ENCODE data around the gene ENOX1. TPM values are rescaled to one million over a fixed set of nuclear protein-coding genes. Genes with fewer than 3 reads are reported as not detected.

The ENOX1 gene
- total RNA-seq, 1 donor from 2014 or later = 0.71 TPM

DNA sequence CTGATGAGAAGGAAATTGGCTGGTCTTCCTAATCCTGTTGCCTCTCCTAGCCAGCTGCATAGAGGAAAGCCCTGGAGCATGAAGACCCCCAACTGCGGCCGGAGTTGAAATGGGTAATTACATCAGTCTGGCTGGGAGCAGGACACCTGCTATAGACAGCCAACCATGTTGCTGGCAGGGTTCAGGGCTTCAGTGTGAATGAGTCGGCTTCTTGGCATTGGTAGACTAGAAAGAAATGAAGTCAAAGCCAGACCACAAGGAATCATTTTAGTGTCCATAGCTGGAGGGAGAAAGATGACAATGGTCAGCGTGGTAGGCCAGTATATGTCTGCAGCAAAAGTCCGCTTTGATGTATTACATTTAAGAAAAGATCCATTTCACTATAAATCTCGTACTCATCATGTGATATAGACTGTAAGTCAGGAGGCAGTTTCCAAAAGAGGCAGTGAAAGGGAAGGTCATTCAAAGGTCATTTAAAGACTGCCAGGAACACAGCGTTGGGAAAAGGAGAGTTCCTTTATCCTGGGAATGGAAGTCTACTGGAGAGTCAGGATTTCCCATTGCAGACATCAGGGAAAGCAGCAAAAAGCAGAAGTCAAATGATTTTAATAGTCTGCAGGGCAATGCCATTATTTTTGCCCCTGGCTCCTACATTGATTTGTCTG, 500.7 kb downstream of the ENOX1 start:
- Histone ChIP-seq H3K27me3 (ENCODE audit: control insufficient read depth, insufficient read depth, low read length) (no peaks in the 10 kb centered on the region), H3K36me3 (ENCODE audit: control insufficient read depth, insufficient read depth, low read length) (no peaks in the 10 kb centered on the region), H3K4me3 (ENCODE audit: low read depth, low read length) (no peak overlapping the region)
- TF ChIP-seq, protein P1, sequence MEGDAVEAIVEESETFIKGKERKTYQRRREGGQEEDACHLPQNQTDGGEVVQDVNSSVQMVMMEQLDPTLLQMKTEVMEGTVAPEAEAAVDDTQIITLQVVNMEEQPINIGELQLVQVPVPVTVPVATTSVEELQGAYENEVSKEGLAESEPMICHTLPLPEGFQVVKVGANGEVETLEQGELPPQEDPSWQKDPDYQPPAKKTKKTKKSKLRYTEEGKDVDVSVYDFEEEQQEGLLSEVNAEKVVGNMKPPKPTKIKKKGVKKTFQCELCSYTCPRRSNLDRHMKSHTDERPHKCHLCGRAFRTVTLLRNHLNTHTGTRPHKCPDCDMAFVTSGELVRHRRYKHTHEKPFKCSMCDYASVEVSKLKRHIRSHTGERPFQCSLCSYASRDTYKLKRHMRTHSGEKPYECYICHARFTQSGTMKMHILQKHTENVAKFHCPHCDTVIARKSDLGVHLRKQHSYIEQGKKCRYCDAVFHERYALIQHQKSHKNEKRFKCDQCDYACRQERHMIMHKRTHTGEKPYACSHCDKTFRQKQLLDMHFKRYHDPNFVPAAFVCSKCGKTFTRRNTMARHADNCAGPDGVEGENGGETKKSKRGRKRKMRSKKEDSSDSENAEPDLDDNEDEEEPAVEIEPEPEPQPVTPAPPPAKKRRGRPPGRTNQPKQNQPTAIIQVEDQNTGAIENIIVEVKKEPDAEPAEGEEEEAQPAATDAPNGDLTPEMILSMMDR (IDR thresholded peaks at IDR 0.05; ENCODE audit: insufficient read depth, low read length, poor library complexity, severe bottlenecking) = no peak
- DNase-seq (ENCODE audit: low read depth) = peak; percentile 67

- Histone ChIP-seq H3K27me3 (ENCODE audit: control insufficient read depth, insufficient read depth, low read length) (no peaks in the 10 kb centered on the region), H3K36me3 (ENCODE audit: control insufficient read depth, insufficient read depth, low read length) (no peaks in the 10 kb centered on the region), H3K4me3 (ENCODE audit: low read depth, low read length) (no peak overlapping the region)
- DNase-seq (ENCODE audit: low read depth) = no peak
- TF ChIP-seq, protein P1 (IDR thresholded peaks at IDR 0.05; ENCODE audit: insufficient read depth, low read length, poor library complexity, severe bottlenecking) = no peak
Observed at GRCh38 chr13:43284162-43284561, 502.6 kb downstream of the ENOX1 start.

DNA sequence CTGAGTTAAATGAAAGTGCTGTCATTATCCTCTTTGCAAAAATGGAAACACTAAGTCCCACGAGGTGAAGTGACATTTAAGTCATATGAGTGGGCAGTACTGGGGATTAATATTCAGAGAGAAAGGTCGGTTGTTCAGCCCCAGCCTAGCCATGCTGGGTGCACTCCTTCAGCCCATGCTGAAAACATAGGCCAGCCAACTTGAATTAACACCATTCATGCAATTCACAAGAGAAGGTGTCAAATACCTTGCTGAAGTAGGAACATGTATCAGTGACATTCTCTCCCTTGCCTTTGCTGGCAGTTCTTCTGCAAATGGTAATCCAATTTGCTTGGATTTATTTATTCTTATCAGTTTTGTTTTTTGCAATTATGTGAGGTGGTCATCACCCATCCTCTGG, 507.1 kb downstream of the ENOX1 start:
- Histone ChIP-seq H3K27me3 (ENCODE audit: control insufficient read depth, insufficient read depth, low read length) (no peaks in the 10 kb centered on the region), H3K4me3 (ENCODE audit: low read depth, low read length) (no peak overlapping the region), H3K36me3 (ENCODE audit: control insufficient read depth, insufficient read depth, low read length) (no peaks in the 10 kb centered on the region)
- TF ChIP-seq, protein P1 (IDR thresholded peaks at IDR 0.05; ENCODE audit: insufficient read depth, low read length, poor library complexity, severe bottlenecking) = no peak
- DNase-seq (ENCODE audit: low read depth) = no peak

DNA sequence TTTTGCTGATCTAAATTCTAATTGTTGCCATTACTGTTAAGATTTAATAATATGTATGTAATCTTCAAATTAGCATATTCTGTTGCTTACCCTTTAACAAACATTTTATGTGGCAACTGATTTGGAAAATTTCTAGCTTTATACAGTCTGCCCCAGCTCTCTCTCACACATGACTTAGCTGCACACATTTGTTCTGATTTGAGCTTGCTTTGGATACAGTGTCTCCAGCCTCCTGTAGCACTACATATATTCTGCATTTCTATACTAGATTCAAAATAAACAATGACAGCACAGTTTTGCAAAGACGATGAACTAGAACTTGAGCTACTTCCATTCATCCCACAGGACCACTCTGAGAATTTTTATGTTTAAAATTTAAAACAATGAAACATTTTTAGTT, 508.6 kb downstream of the ENOX1 start:
- no peaks in the 10 kb centered on the region for H3K36me3 ChIP-seq (ENCODE audit: control insufficient read depth, insufficient read depth, low read length)
- no peak for DNase-seq (ENCODE audit: low read depth)
- H3K4me3 ChIP-seq (ENCODE audit: low read depth, low read length) = no peak overlapping the region
- H3K27me3 ChIP-seq (ENCODE audit: control insufficient read depth, insufficient read depth, low read length) = no peaks in the 10 kb centered on the region
- TF ChIP-seq, protein P1 (IDR thresholded peaks at IDR 0.05; ENCODE audit: insufficient read depth, low read length, poor library complexity, severe bottlenecking) = no peak

DNA sequence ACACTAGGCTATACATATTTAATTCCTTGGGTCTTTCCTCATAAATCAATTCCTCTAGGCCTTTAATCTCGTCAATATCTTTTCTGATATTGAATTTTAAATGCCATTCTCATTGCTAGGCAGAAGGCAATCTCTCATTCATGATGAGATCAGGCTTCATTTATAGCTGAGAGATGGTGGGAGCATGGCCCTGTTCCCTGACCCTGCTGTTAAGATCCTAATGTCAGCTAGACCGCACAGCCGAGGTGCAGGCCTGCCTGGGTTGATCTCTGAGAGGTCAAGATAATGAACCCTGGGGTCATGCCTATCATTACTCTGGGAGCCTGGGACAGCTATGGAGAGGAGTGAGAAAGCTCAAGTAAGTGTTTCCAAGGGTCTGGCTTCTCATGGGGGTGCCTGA, 509.6 kb downstream of the ENOX1 start:
- TF ChIP-seq, protein P1 (IDR thresholded peaks at IDR 0.05; ENCODE audit: insufficient read depth, low read length, poor library complexity, severe bottlenecking) = no peak
- no peaks in the 10 kb centered on the region for H3K27me3 ChIP-seq (ENCODE audit: control insufficient read depth, insufficient read depth, low read length)
- DNase-seq (ENCODE audit: low read depth) = no peak
- no peaks in the 10 kb centered on the region for H3K36me3 ChIP-seq (ENCODE audit: control insufficient read depth, insufficient read depth, low read length)
- H3K4me3 ChIP-seq (ENCODE audit: low read depth, low read length) = no peak overlapping the region

GRCh38 chr13:43274881-43275280, 511.9 kb downstream of the ENOX1 start:
- H3K4me3 ChIP-seq (ENCODE audit: low read depth, low read length) = no peak overlapping the region
- TF ChIP-seq, protein P1 (IDR thresholded peaks at IDR 0.05; ENCODE audit: insufficient read depth, low read length, poor library complexity, severe bottlenecking) = no peak
- DNase-seq (ENCODE audit: low read depth) = no peak
- H3K36me3 ChIP-seq (ENCODE audit: control insufficient read depth, insufficient read depth, low read length) = no peaks in the 10 kb centered on the region
- H3K27me3 ChIP-seq (ENCODE audit: control insufficient read depth, insufficient read depth, low read length) = no peaks in the 10 kb centered on the region

Data from kidney epithelial cell (primary cell).